ENCODE data around the gene SIL1. TPM values are rescaled to one million over a fixed set of nuclear protein-coding genes. Genes with fewer than 3 reads are reported as not detected.

The SIL1 gene
- total and polyA plus RNA-seq, 2 of the 13 experiments (the other 11 are each of a cell fraction or from before 2014, with no cell fraction given), result 26.0 to 30.0 TPM

DNA sequence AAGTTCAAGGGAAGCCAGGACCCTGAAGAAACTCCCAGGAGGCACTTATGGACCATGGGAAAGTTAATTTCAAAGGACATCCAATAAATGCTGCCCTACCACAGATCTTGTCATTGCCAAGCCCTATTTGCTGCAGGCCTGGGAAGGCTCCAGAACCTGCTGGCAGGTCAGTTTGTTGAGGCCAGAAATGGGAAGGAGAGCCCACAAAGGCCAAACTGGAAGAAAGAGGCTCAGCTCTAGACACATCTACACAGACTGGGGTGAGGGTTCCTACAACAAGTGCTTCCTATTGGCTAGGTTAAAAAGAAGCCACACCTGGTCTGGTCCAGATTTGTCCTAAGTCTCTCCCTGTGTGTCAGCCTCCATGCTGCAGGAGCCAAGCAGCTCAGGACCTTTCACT, 94.4 kb downstream of the SIL1 start (continued):
- TF ChIP-seq, protein P1, sequence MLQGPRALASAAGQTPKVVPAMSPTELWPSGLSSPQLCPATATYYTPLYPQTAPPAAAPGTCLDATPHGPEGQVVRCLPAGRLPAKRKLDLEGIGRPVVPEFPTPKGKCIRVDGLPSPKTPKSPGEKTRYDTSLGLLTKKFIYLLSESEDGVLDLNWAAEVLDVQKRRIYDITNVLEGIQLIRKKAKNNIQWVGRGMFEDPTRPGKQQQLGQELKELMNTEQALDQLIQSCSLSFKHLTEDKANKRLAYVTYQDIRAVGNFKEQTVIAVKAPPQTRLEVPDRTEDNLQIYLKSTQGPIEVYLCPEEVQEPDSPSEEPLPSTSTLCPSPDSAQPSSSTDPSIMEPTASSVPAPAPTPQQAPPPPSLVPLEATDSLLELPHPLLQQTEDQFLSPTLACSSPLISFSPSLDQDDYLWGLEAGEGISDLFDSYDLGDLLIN (CRISPR knock-in tag; IDR thresholded peaks at IDR 0.05; ENCODE audit: borderline replicate concordance), result no peak

DNA sequence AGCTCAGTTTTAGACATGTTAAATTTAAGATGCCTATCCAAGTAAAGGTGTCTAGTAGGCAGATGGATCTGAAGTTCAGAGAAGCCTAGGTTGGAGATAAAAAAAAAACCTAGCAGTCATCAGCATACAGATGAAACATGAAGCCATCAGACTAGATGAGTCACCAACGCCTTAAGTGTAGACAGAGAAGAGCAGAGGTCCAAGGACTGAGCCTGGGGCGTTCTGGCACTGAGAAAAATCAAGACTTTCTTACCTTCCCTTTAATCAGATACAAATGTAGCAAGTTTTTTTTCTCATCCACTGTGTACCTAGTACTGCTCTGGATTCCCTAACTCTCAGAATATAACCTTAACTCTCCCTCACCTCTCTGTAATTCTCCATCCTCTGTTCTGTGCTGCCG, 97.3 kb downstream of the SIL1 start:
- H3K27me3 ChIP-seq (ENCODE audit: control insufficient read depth in 1 of 2, insufficient read depth in 2 of 2, low read length in 2 of 2), result no peaks in the 10 kb centered on the region
- DNase-seq (ENCODE audit: low spot score) (no peak), FAIRE-seq (no peak), ATAC-seq (no peak)
- 95% methylated on average over 3 of the region's 3 CpGs for WGBS (ENCODE audit: low lambda C conversion rate)
- no peaks in the 10 kb centered on the region for H3K79me2 ChIP-seq (ENCODE audit: insufficient read depth, low read length)
- no peaks in the 10 kb centered on the region for H3K4me1 ChIP-seq (ENCODE audit: insufficient read depth, low read length)
- H2AFZ ChIP-seq (ENCODE audit: low read length), result no peak overlapping the region
- H3K9me3 ChIP-seq (ENCODE audit: low read length), result no peaks in the 10 kb centered on the region
- in situ Hi-C loops (cut with HindIII; ENCODE audit: extremely low pct_ligation_motif_present, low pct_unique_long_range_greater_than_20kb), result no loop called here
- intact Hi-C loops (cut with micrococcal nuclease; ENCODE audit: unreplicated experiment), result no loop called here
- no peak overlapping the region for H3K4me2 ChIP-seq (ENCODE audit: low read depth, low read length)
- H3K4me3 ChIP-seq (replicated peaks in 1 of 3; ENCODE audit: insufficient read depth in 1 of 3, low read depth in 2 of 3, low read length in 3 of 3), result no peak overlapping the region
- no peak overlapping the region for H3K27ac ChIP-seq (ENCODE audit: extremely low read length, insufficient read depth, low read length)
- no TSS peak for BruUV-seq (replicated peaks)
- no peaks in the 10 kb centered on the region; a peak in 2 of 5 replicates for H3K36me3 ChIP-seq (replicated peaks in 1 of 2; ENCODE audit: control insufficient read depth in 1 of 2, insufficient read depth in 2 of 2, low read length in 2 of 2)
- H3K9ac ChIP-seq (ENCODE audit: insufficient read depth, low read depth, low read length), result no peak overlapping the region
- ChIA-PET CTCF (ENCODE audit: low intra/inter-chr PET ratio, low total read pairs) (no interaction called here), POLR2A (no interaction called here)
- H4K20me1 ChIP-seq (ENCODE audit: insufficient read depth, low read length), result no peaks in the 10 kb centered on the region
- 0 out of 2 replicates have a peak, but pooled peaks have one; percentile 24 for TF ChIP-seq FOSL2 (CRISPR knock-in tag; IDR thresholded peaks at IDR 0.05)
- TF ChIP-seq, protein P2, sequence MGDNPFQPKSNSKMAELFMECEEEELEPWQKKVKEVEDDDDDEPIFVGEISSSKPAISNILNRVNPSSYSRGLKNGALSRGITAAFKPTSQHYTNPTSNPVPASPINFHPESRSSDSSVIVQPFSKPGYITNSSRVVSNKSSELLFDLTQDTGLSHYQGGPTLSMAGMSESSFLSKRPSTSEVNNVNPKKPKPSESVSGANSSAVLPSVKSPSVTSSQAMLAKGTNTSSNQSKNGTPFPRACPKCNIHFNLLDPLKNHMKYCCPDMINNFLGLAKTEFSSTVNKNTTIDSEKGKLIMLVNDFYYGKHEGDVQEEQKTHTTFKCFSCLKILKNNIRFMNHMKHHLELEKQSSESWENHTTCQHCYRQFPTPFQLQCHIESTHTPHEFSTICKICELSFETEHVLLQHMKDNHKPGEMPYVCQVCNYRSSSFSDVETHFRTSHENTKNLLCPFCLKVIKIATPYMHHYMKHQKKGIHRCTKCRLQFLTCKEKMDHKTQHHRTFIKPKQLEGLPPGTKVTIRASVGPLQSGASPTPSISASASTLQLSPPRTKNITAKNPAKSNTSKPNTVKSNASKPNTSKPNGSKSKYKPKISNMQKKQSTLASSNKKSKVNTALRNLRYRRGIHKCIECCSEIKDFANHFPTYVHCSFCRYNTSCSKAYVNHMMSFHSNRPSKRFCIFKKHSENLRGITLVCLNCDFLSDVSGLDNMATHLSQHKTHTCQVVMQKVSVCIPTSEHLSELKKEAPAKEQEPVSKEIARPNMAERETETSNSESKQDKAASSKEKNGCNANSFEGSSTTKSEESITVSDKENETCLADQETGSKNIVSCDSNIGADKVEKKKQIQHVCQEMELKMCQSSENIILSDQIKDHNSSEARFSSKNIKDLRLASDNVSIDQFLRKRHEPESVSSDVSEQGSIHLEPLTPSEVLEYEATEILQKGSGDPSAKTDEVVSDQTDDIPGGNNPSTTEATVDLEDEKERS (CRISPR knock-in tag; IDR thresholded peaks at IDR 0.05), result no peak
- TF ChIP-seq ZNF10 (CRISPR knock-in tag; IDR thresholded peaks at IDR 0.05; ENCODE audit: borderline replicate concordance, low read depth), result no peak
- TF ChIP-seq DR1 (CRISPR knock-in tag; IDR thresholded peaks at IDR 0.05), result no peak
